Measurements from ENCODE around the gene DCAF7.

The DCAF7 gene

GRCh38 chr17:63571632-63572310 lies 21.5 kb downstream of the DCAF7 start:
- TF ChIP-seq, protein P1, sequence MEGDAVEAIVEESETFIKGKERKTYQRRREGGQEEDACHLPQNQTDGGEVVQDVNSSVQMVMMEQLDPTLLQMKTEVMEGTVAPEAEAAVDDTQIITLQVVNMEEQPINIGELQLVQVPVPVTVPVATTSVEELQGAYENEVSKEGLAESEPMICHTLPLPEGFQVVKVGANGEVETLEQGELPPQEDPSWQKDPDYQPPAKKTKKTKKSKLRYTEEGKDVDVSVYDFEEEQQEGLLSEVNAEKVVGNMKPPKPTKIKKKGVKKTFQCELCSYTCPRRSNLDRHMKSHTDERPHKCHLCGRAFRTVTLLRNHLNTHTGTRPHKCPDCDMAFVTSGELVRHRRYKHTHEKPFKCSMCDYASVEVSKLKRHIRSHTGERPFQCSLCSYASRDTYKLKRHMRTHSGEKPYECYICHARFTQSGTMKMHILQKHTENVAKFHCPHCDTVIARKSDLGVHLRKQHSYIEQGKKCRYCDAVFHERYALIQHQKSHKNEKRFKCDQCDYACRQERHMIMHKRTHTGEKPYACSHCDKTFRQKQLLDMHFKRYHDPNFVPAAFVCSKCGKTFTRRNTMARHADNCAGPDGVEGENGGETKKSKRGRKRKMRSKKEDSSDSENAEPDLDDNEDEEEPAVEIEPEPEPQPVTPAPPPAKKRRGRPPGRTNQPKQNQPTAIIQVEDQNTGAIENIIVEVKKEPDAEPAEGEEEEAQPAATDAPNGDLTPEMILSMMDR (IDR thresholded peaks at IDR 0.05): no peak
- Histone ChIP-seq H3K4me3 (no peak overlapping the region), H3K27ac (no peak overlapping the region)
- no peak for DNase-seq (ENCODE audit: low spot score)

DNA sequence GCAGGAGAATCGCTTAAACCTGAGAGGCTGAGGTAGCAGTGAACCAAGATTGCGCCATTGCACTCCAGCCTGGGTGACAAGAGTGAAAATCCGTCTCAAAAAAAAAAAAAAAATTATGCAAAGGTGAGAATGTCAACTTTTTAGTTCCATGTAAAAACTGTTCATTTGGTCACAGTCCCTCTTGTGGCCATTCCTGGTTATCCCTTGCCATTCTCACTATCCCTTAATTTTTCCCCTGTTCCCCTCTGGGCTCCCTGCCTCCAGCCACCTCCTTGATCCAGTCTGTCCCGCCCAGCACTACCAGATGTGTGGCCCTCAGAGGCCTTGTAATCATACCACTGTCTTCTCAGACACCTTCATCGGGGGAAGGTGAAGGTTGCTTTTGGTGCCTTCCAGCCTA lies 23.4 kb downstream of the DCAF7 start:
- DNase-seq (ENCODE audit: low spot score): no peak
- H3K4me3 ChIP-seq: no peak overlapping the region
- H3K27ac ChIP-seq: no peak overlapping the region
- TF ChIP-seq, protein P1 (IDR thresholded peaks at IDR 0.05): no peak

- DNase-seq (ENCODE audit: low spot score): no peak
- TF ChIP-seq, protein P1 (IDR thresholded peaks at IDR 0.05): no peak
- Histone ChIP-seq H3K27ac (no peak overlapping the region), H3K4me3 (no peak overlapping the region)
These were observed 27.9 kb downstream of the DCAF7 start for GRCh38 chr17:63578027-63578768.

DNA sequence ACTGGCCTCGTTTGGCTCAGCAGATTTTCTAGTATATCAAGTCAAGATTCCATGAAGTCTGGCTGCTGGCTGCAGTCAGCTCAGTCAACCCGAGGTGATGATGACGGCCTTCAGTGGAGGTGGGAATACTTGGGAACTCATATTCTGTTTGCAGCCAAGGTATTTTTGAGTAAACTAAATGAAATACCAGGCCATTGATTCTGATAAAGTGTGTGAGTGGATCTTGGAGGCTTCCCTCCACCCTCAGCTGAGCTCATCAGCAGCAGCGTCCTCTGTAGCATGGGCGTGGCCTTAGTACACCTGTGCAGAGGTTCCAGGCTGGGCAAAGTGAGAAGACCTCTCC lies 28.5 kb downstream of the DCAF7 start:
- Histone ChIP-seq H3K27ac (no peak overlapping the region), H3K4me3 (no peak overlapping the region)
- DNase-seq (ENCODE audit: low spot score): no peak
- TF ChIP-seq, protein P1 (IDR thresholded peaks at IDR 0.05): no peak

GRCh38 chr17:63579633-63580032 lies 29.4 kb downstream of the DCAF7 start:
- Histone ChIP-seq H3K27ac (no peak overlapping the region), H3K4me3 (no peak overlapping the region)
- DNase-seq (ENCODE audit: low spot score): no peak
- TF ChIP-seq, protein P1 (IDR thresholded peaks at IDR 0.05): no peak

DNA sequence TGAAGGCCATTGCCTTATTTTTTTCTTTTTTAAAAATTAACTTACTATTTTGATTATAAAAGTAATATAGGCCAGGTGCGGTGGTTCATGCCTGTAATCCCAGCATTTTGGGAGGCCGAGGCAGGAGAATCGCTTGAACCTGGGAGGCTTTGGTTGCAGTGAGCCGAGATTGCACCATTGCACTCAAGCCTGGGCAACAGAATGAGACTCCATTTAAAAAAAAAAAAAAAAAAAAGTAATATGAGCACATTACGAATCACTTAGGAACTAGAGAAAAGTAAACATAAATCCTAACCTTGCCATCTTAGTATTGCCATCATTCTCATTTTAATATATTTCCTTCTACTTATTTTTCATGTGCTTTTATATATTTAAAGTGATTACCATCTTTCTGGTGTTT lies 37.5 kb downstream of the DCAF7 start:
- H3K27ac ChIP-seq: no peak overlapping the region
- DNase-seq (ENCODE audit: low spot score): no peak
- TF ChIP-seq, protein P1 (IDR thresholded peaks at IDR 0.05): no peak
- no peak overlapping the region for H3K4me3 ChIP-seq

DNA sequence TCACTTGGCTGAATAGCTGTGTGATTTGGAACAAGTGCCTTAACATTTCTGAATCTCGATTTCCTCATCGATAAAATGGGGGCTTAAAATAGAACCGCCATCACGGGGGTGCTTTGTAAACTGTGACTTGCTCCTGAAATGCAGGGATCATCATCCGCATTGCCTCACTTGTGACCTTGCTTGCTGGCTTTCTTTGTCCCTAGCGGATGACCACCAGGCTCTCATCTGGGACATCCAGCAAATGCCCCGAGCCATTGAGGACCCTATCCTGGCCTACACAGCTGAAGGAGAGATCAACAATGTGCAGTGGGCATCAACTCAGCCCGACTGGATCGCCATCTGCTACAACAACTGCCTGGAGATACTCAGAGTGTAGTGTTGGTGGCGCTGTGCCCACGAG lies 38.5 kb downstream of the DCAF7 start:
- Histone ChIP-seq H3K27ac (no peak overlapping the region), H3K4me3 (no peak overlapping the region)
- no peak for DNase-seq (ENCODE audit: low spot score)
- TF ChIP-seq, protein P1 (IDR thresholded peaks at IDR 0.05): no peak

Measured in coronary artery (tissue), 2 donors.